Loucy (cell line): ENCODE measurements around the gene SMCO3.

Experiments used
- CTCF ChIP-seq: fragments of 200-600 bp; sonication (generic); conservative IDR thresholded peaks from 2 replicates; pipeline ENCODE4 v1.5.1; 2014; ENCODE audit warnings: mild to moderate bottlenecking, antibody characterized with exemption, low read length
- EZH2phosphoT487 ChIP-seq: fragments of 200-600 bp; IDR thresholded peaks from 2 replicates; pipeline ENCODE4 v1.6.1; 2018; ENCODE audit warnings: antibody characterized with exemption, mild to moderate bottlenecking, moderate library complexity, borderline replicate concordance

- TF ChIP-seq CTCF, result peak; percentile 42
- TF ChIP-seq EZH2phosphoT487, result no peak
These were observed 32.1 kb upstream of the SMCO3 start for GRCh38 chr12:14846042-14846587.
